ENCODE measurements around the gene IL1RN. TPM values are rescaled to one million over a fixed set of nuclear protein-coding genes. Genes with fewer than 3 reads are reported as not detected.

IL1RN gene
- total and polyA plus RNA-seq, 5 donors from 2014 or later, result 0.23 to 0.59 TPM; not detected in 3

GRCh38 chr2:113123726-113124125 is 3.7 kb upstream of the IL1RN start:
- no peak overlapping the region for H3K4me3 ChIP-seq (ENCODE audit: low read depth, low read length)
- Mint-ChIP-seq H3K4me1 (peaks cover 0 to 19% (median 9%) of the 10 kb centered on the region in 4 donors), H3K9me3 (no peaks in the 10 kb centered on the region), H3K27ac (peak overlapping the region in 1 of 3 donors; percentile 18), H3K36me3 (no peaks in the 10 kb centered on the region), H3K27me3 (peaks cover 4% of the 10 kb centered on the region), H3K4me3 (no peak overlapping the region)
- H3K9me3 ChIP-seq (ENCODE audit: control insufficient read depth in 2 of 2, low read length in 2 of 2), result no peaks in the 10 kb centered on the region
- DNase-seq (no peak), ATAC-seq (ENCODE audit: low read depth in 2 of 2) (no peak)
- no peaks in the 10 kb centered on the region for H3K4me1 ChIP-seq (ENCODE audit: control insufficient read depth, insufficient read depth, low read length, poor library complexity, severe bottlenecking)
- H3K36me3 ChIP-seq (ENCODE audit: control insufficient read depth, insufficient read depth, low read length), result no peaks in the 10 kb centered on the region
- H3K27me3 ChIP-seq (ENCODE audit: control insufficient read depth, insufficient read depth, low read length), result no peaks in the 10 kb centered on the region
- H3K27ac ChIP-seq (ENCODE audit: insufficient read depth, low read length, poor library complexity, severe bottlenecking), result no peak overlapping the region

DNA sequence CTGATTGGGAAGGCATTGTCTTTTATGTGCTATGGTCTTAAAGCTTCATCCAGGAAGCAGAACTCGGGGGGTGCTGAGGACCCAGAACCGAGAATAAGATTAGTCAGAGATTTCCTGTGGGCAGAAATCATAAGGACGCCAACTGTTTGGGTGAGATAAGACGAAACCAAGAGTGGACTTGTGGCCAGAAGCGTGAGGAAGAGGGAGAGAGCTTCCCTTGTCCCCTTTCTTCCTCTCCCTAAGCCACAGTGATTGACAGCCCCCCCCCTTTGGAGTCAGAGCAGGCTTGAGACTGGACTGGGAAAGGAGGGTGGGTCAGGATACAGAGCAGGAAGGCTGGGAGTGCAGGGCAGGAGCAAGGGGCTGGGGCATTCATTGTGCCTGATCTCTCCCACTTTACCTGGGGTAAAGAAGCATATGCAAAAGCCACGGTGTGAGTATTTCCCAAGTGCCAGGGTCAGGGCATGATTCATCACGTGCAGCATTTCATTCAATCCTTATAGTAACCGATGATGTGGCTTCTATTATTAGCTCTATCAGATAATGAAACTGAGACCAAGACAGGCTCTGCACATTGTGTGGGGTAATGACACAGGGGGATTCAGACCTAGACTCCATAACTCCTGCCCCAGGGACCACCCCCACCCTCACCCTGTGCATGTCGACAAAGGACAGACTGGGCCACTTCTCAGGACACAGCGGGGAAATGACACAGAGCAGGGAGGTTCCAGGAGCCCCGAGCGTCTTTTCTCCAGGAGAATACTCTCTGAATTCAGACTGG is 3.0 kb upstream of the IL1RN start:
- Histone ChIP-seq H3K4me3 (ENCODE audit: low read depth, low read length) (no peak overlapping the region), H3K27me3 (ENCODE audit: control insufficient read depth, insufficient read depth, low read length) (no peaks in the 10 kb centered on the region), H3K27ac (ENCODE audit: insufficient read depth, low read length, poor library complexity, severe bottlenecking) (no peak overlapping the region), H3K9me3 (ENCODE audit: control insufficient read depth in 2 of 2, low read length in 2 of 2) (no peaks in the 10 kb centered on the region), H3K36me3 (ENCODE audit: control insufficient read depth, insufficient read depth, low read length) (no peaks in the 10 kb centered on the region), H3K4me1 (ENCODE audit: control insufficient read depth, insufficient read depth, low read length, poor library complexity, severe bottlenecking) (no peaks in the 10 kb centered on the region)
- Mint-ChIP-seq H3K36me3 (no peaks in the 10 kb centered on the region), H3K27me3 (peaks cover 4% of the 10 kb centered on the region), H3K27ac (peak overlapping the region in 2 of 3 donors; percentile 18 to 44), H3K4me3 (no peak overlapping the region), H3K9me3 (no peaks in the 10 kb centered on the region), H3K4me1 (peaks cover 0 to 19% (median 9%) of the 10 kb centered on the region in 4 donors)
- peak in 1 of 2 donors; percentile 10 for ATAC-seq (ENCODE audit: low read depth in 2 of 2)
- no peak for DNase-seq

- Mint-ChIP-seq H3K27me3 (peaks cover 4% of the 10 kb centered on the region), H3K4me3 (no peak overlapping the region), H3K9me3 (no peaks in the 10 kb centered on the region), H3K36me3 (no peaks in the 10 kb centered on the region), H3K27ac (peak overlapping the region in 1 of 3 donors; percentile 60), H3K4me1 (peaks cover 0 to 19% (median 9%) of the 10 kb centered on the region in 4 donors)
- DNase-seq (no peak), ATAC-seq (ENCODE audit: low read depth in 2 of 2) (no peak)
- H3K27me3 ChIP-seq (ENCODE audit: control insufficient read depth, insufficient read depth, low read length), result no peaks in the 10 kb centered on the region
- no peaks in the 10 kb centered on the region for H3K9me3 ChIP-seq (ENCODE audit: control insufficient read depth in 2 of 2, low read length in 2 of 2)
- H3K27ac ChIP-seq (ENCODE audit: insufficient read depth, low read length, poor library complexity, severe bottlenecking), result no peak overlapping the region
- no peaks in the 10 kb centered on the region for H3K4me1 ChIP-seq (ENCODE audit: control insufficient read depth, insufficient read depth, low read length, poor library complexity, severe bottlenecking)
- H3K4me3 ChIP-seq (ENCODE audit: low read depth, low read length), result no peak overlapping the region
- H3K36me3 ChIP-seq (ENCODE audit: control insufficient read depth, insufficient read depth, low read length), result no peaks in the 10 kb centered on the region
Observed at GRCh38 chr2:113124984-113125855, 2.2 kb upstream of the IL1RN start.

- Histone ChIP-seq H3K4me1 (ENCODE audit: control insufficient read depth, insufficient read depth, low read length, poor library complexity, severe bottlenecking) (no peaks in the 10 kb centered on the region), H3K27ac (ENCODE audit: insufficient read depth, low read length, poor library complexity, severe bottlenecking) (no peak overlapping the region)
- no peak overlapping the region for H3K4me3 Mint-ChIP-seq
Observed at GRCh38 chr2:113127646-113128570, 510 bp downstream of the IL1RN start.

DNA sequence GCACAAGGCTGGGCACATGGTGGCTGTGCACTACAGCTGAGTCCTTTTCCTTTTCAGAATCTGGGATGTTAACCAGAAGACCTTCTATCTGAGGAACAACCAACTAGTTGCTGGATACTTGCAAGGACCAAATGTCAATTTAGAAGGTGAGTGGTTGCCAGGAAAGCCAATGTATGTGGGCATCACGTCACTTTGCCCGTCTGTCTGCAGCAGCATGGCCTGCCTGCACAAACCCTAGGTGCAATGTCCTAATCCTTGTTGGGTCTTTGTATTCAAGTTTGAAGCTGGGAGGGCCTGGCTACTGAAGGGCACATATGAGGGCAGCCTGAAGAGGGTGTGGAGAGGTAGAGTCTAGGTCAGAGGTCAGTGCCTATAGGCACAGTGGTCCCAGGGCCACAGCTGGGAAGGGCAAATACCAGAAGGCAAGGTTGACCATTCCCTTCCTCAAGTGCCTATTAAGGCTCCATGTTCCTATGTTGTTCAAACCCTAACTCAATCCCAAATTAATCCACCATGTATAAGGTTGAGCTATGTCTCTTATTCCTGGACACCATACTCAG is 2.2 kb downstream of the IL1RN start:
- Mint-ChIP-seq H3K27ac (no peak overlapping the region), H3K27me3 (no peaks in the 10 kb centered on the region), H3K4me1 (peaks cover 0 to 10% (median 3%) of the 10 kb centered on the region in 4 donors), H3K36me3 (no peaks in the 10 kb centered on the region), H3K9me3 (no peaks in the 10 kb centered on the region), H3K4me3 (no peak overlapping the region)
- DNase-seq, result no peak
- Histone ChIP-seq H3K36me3 (ENCODE audit: control insufficient read depth, insufficient read depth, low read length) (no peaks in the 10 kb centered on the region), H3K27ac (ENCODE audit: insufficient read depth, low read length, poor library complexity, severe bottlenecking) (no peak overlapping the region), H3K4me1 (ENCODE audit: control insufficient read depth, insufficient read depth, low read length, poor library complexity, severe bottlenecking) (no peaks in the 10 kb centered on the region), H3K9me3 (ENCODE audit: control insufficient read depth in 2 of 2, low read length in 2 of 2) (no peaks in the 10 kb centered on the region), H3K27me3 (ENCODE audit: control insufficient read depth, insufficient read depth, low read length) (no peaks in the 10 kb centered on the region), H3K4me3 (ENCODE audit: low read depth, low read length) (no peak overlapping the region)
- no peak for ATAC-seq (ENCODE audit: low read depth in 2 of 2)

More at GRCh38 chr2:113127646-113128570, 510 bp downstream of the IL1RN start:
- Histone ChIP-seq H3K9me3 (ENCODE audit: control insufficient read depth in 2 of 2, low read length in 2 of 2) (no peaks in the 10 kb centered on the region), H3K27me3 (ENCODE audit: control insufficient read depth, insufficient read depth, low read length) (no peaks in the 10 kb centered on the region), H3K4me3 (ENCODE audit: low read depth, low read length) (no peak overlapping the region), H3K36me3 (ENCODE audit: control insufficient read depth, insufficient read depth, low read length) (no peaks in the 10 kb centered on the region)
- peak overlapping the region in 1 of 3 donors; percentile 26 for H3K27ac Mint-ChIP-seq
- peaks cover 4% of the 10 kb centered on the region for H3K27me3 Mint-ChIP-seq
- DNase-seq (no peak), ATAC-seq (ENCODE audit: low read depth in 2 of 2) (no peak)
- peaks cover 0 to 17% (median 7%) of the 10 kb centered on the region in 4 donors for H3K4me1 Mint-ChIP-seq
- no peaks in the 10 kb centered on the region for H3K9me3 Mint-ChIP-seq
- no peaks in the 10 kb centered on the region for H3K36me3 Mint-ChIP-seq

GRCh38 chr2:113131352-113132185 is 4.2 kb downstream of the IL1RN start:
- Mint-ChIP-seq H3K4me3 (no peak overlapping the region), H3K27me3 (no peaks in the 10 kb centered on the region), H3K4me1 (peaks cover 0 to 8% (median 3%) of the 10 kb centered on the region in 4 donors), H3K36me3 (no peaks in the 10 kb centered on the region), H3K9me3 (no peaks in the 10 kb centered on the region), H3K27ac (no peak overlapping the region)
- Histone ChIP-seq H3K36me3 (ENCODE audit: control insufficient read depth, insufficient read depth, low read length) (no peaks in the 10 kb centered on the region), H3K9me3 (ENCODE audit: control insufficient read depth in 2 of 2, low read length in 2 of 2) (no peaks in the 10 kb centered on the region), H3K4me3 (ENCODE audit: low read depth, low read length) (no peak overlapping the region), H3K4me1 (ENCODE audit: control insufficient read depth, insufficient read depth, low read length, poor library complexity, severe bottlenecking) (no peaks in the 10 kb centered on the region), H3K27ac (ENCODE audit: insufficient read depth, low read length, poor library complexity, severe bottlenecking) (no peak overlapping the region), H3K27me3 (ENCODE audit: control insufficient read depth, insufficient read depth, low read length) (no peaks in the 10 kb centered on the region)
- no peak for ATAC-seq (ENCODE audit: low read depth in 2 of 2)
- no peak for DNase-seq

Data from CD4-positive, CD25-positive, alpha-beta regulatory T cell (primary cell).